Measurements from ENCODE around the gene COL15A1.

DNA sequence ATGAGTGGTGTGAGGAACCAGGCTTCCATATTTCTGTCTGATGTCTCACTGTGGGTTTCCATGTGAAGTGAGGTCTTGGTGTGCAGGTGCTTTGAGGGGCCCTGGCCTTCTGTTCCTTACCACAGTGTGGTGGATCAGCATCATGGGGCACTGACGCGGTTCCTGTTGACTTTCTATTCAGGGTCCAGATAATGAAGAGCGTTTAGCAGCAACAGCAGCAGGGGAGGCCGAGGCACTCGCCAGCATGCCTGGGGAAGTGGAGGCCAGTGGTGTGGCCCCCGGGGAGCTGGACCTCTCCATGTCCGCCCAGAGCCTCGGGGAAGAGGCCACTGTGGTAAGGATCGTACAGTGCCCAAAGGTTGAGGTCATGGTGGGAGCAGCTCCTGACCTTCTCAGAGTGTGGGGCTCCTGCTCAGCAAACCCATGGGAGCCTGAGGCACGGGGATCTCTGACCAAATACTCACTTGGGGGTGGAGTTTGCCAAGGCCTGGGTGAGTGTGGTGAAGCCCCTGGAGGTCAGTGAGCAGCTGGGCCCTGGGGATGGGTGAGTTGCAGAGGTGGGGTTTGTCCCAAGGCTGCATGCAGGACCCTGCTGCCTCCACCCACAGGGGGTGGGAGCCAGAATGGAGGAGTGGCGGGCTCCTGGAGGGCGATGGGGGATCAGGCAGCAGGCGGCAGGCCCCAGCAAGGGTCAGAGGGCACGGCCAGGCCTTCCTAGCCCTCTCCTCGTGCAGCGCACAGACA lies 61.2 kb downstream of the COL15A1 start:
- TF ChIP-seq POLR2A (IDR thresholded peaks at IDR 0.05; ENCODE audit: insufficient read depth in 1 of 2, low read depth in 2 of 2, low read length in 2 of 2) = no peak
- TF ChIP-seq, protein P1, sequence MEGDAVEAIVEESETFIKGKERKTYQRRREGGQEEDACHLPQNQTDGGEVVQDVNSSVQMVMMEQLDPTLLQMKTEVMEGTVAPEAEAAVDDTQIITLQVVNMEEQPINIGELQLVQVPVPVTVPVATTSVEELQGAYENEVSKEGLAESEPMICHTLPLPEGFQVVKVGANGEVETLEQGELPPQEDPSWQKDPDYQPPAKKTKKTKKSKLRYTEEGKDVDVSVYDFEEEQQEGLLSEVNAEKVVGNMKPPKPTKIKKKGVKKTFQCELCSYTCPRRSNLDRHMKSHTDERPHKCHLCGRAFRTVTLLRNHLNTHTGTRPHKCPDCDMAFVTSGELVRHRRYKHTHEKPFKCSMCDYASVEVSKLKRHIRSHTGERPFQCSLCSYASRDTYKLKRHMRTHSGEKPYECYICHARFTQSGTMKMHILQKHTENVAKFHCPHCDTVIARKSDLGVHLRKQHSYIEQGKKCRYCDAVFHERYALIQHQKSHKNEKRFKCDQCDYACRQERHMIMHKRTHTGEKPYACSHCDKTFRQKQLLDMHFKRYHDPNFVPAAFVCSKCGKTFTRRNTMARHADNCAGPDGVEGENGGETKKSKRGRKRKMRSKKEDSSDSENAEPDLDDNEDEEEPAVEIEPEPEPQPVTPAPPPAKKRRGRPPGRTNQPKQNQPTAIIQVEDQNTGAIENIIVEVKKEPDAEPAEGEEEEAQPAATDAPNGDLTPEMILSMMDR (CRISPR knock-in tag; IDR thresholded peaks at IDR 0.05) = no peak
- no peak for TF ChIP-seq SMC3 (IDR thresholded peaks at IDR 0.05; ENCODE audit: low read length)
